Measurements from ENCODE around the gene SIX1. TPM values are rescaled to one million over a fixed set of nuclear protein-coding genes. Genes with fewer than 3 reads are reported as not detected.

SIX1 gene
- total and polyA plus RNA-seq, 2 of the 13 experiments (the other 11 are each of a cell fraction or from before 2014, with no cell fraction given): 1.7 to 6.5 TPM

GRCh38 chr14:60648249-60648933, 886 bp downstream of the SIX1 start (continued):
- TF ChIP-seq TRIM22 (IDR thresholded peaks at IDR 0.05): no peak
- TF ChIP-seq NAIF1 (CRISPR knock-in tag; IDR thresholded peaks at IDR 0.05; ENCODE audit: borderline replicate concordance): no peak; the same call in 1 of the 2 replicates
- no peak for TF ChIP-seq JUND (CRISPR knock-in tag; IDR thresholded peaks at IDR 0.05)
- no peak for TF ChIP-seq HMG20A (CRISPR knock-in tag; IDR thresholded peaks at IDR 0.05; ENCODE audit: borderline replicate concordance)
- TF ChIP-seq NFATC3 (CRISPR knock-in tag; IDR thresholded peaks at IDR 0.05): no peak
- TF ChIP-seq ZNF629 (CRISPR knock-in tag; conservative IDR thresholded peaks at IDR 0.05): no peak
- no peak for TF ChIP-seq CEBPZ (IDR thresholded peaks at IDR 0.05; ENCODE audit: low read length)
- no peak for TF ChIP-seq RARG (CRISPR knock-in tag; IDR thresholded peaks at IDR 0.05; ENCODE audit: low read depth)
- no peak for TF ChIP-seq SYNCRIP (IDR thresholded peaks at IDR 0.05; ENCODE audit: insufficient read depth, low read depth, low read length)
- no peak for TF ChIP-seq RAD51 (IDR thresholded peaks at IDR 0.05; ENCODE audit: borderline replicate concordance)
- TF ChIP-seq ZNF296 (CRISPR knock-in tag; conservative IDR thresholded peaks at IDR 0.05): no peak
- TF ChIP-seq ZNF430 (CRISPR knock-in tag; IDR thresholded peaks at IDR 0.05): no peak
- TF ChIP-seq EHMT2 (IDR thresholded peaks at IDR 0.05; ENCODE audit: borderline replicate concordance, low read depth, low read length): no peak
- TF ChIP-seq ZFP62 (CRISPR knock-in tag; IDR thresholded peaks at IDR 0.05): no peak
- no peak for TF ChIP-seq ZGPAT (CRISPR knock-in tag; IDR thresholded peaks at IDR 0.05)
- 0 out of 2 replicates have a peak, but pooled peaks have one; percentile 86 for TF ChIP-seq ATF5 (CRISPR knock-in tag; IDR thresholded peaks at IDR 0.05; ENCODE audit: low read depth)
- no peak for TF ChIP-seq ZNF3 (CRISPR knock-in tag; IDR thresholded peaks at IDR 0.05)
- no peak for TF ChIP-seq ZNF564 (CRISPR knock-in tag; IDR thresholded peaks at IDR 0.05)
- no peak for TF ChIP-seq MXI1 (IDR thresholded peaks at IDR 0.05; ENCODE audit: borderline replicate concordance, low read depth, low read length)
- TF ChIP-seq ZNF577 (CRISPR knock-in tag; IDR thresholded peaks at IDR 0.05; ENCODE audit: borderline replicate concordance, low read depth): no peak
- TF ChIP-seq ZBTB37 (CRISPR knock-in tag; IDR thresholded peaks at IDR 0.05): no peak
